ENCODE measurements around the gene HOXD13.

The HOXD13 gene

GRCh38 chr2:176081376-176081836 is 11.1 kb upstream of the HOXD13 start:
- no peak for DNase-seq

- DNase-seq: no peak
Measured at GRCh38 chr2:176081837-176082524, 10.5 kb upstream of the HOXD13 start.

- DNase-seq: no peak
Measured at GRCh38 chr2:176082525-176082823, 10.0 kb upstream of the HOXD13 start.

- no peak for DNase-seq
Measured at GRCh38 chr2:176082824-176083751, 9.4 kb upstream of the HOXD13 start.

GRCh38 chr2:176083796-176084261 is 8.7 kb upstream of the HOXD13 start, which contains the start of gene EVX2:
Gene EVX2 (minus strand): TSS chr2:176083962. CDS start chr2:176083776, 186 bp downstream.
- DNase-seq: no peak

GRCh38 chr2:176084611-176085119 is 7.9 kb upstream of the HOXD13 start:
- peak; percentile 25 for DNase-seq

- DNase-seq: peak; percentile 30
Measured at GRCh38 chr2:176085120-176085788, 7.3 kb upstream of the HOXD13 start.

- peak; percentile 67 for DNase-seq
Measured at GRCh38 chr2:176085861-176086771, 6.4 kb upstream of the HOXD13 start.

GRCh38 chr2:176087330-176088047 is 5.0 kb upstream of the HOXD13 start:
- DNase-seq: no peak

GRCh38 chr2:176088048-176088936 is 4.2 kb upstream of the HOXD13 start:
- peak; percentile 62 for DNase-seq

- DNase-seq: no peak
Measured at GRCh38 chr2:176088937-176089842, 3.3 kb upstream of the HOXD13 start.

GRCh38 chr2:176089843-176090395 is 2.6 kb upstream of the HOXD13 start:
- DNase-seq: no peak

GRCh38 chr2:176090862-176091261 is 1.7 kb upstream of the HOXD13 start:
- no peak for DNase-seq

GRCh38 chr2:176091329-176092258 is 927 bp upstream of the HOXD13 start:
- DNase-seq: no peak

- no peak for DNase-seq
Measured at GRCh38 chr2:176093145-176093897, 800 bp downstream of the HOXD13 start.

GRCh38 chr2:176093898-176094249 is 1.4 kb downstream of the HOXD13 start:
- no peak for DNase-seq

GRCh38 chr2:176094349-176094748 is 1.8 kb downstream of the HOXD13 start:
- DNase-seq: no peak
